H1 (cell line): ENCODE measurements around the gene CLDN16. TPM values are rescaled to one million over a fixed set of nuclear protein-coding genes. Genes with fewer than 3 reads are reported as not detected.
A peak's percentile ranks its signal among the peaks of the same experiment; 100 is the strongest.

Source experiments
- ASH2L ChIP-seq: fragments of 200-600, 300-600 bp; sonication (generic); IDR thresholded peaks from one replicate; pipeline ENCODE4 v1.7.1; 2017; ENCODE audit warnings: low read length
- BRCA1 ChIP-seq: IDR thresholded peaks from 2 replicates; pipeline ENCODE4 v1.6.1; 2012; ENCODE audit warnings: low read depth, low read length, improper control_type of control experiment
- EGR1 ChIP-seq: IDR thresholded peaks from 2 replicates; pipeline ENCODE4 v1.6.1; 2011; ENCODE audit warnings: low read depth, low read length, borderline replicate concordance
- EP300 ChIP-seq, 2 experiments: IDR thresholded peaks; 1 replicate in 1 of 2; 2 replicates in 1 of 2; pipeline ENCODE4 v1.6.1; 2011 to 2012; ENCODE audit warnings: low read depth in 2 of 2, low read length in 2 of 2, mild to moderate bottlenecking in 2 of 2, borderline replicate concordance in 1 of 2, inconsistent platforms in 1 of 2, moderate library complexity in 1 of 2
- RFX5 ChIP-seq: IDR thresholded peaks from 2 replicates; pipeline ENCODE4 v1.6.1; 2011; ENCODE audit warnings: low read depth, low read length, improper control_type of control experiment, borderline replicate concordance
- SIN3A ChIP-seq, 2 experiments: IDR thresholded peaks in 1 of 2; conservative IDR thresholded peaks in 1 of 2; 2 replicates each; pipeline ENCODE4 v1.6.1; 2011 to 2012; ENCODE audit warnings: low read length in 2 of 2, improper control_type of control experiment in 1 of 2, low read depth in 1 of 2, mild to moderate bottlenecking in 1 of 2
- SP1 ChIP-seq: IDR thresholded peaks from 2 replicates; pipeline ENCODE4 v1.6.1; 2011; ENCODE audit warnings: low read depth, low read length
- SUZ12 ChIP-seq: fragments of 200-600 bp; sonication (generic); IDR thresholded peaks from 2 replicates; pipeline ENCODE4 v1.6.1; 2012; ENCODE audit warnings: mild to moderate bottlenecking, inconsistent platforms, low read length, moderate library complexity, mixed read lengths
- TAF1 ChIP-seq: IDR thresholded peaks from 2 replicates; pipeline ENCODE4 v1.6.1; 2011; ENCODE audit warnings: mild to moderate bottlenecking, low read depth, low read length
- TAF7 ChIP-seq: optimal IDR thresholded peaks from 2 replicates; pipeline ENCODE3; 2011; ENCODE audit warnings: low read depth, mild to moderate bottlenecking, inconsistent platforms, low read length, moderate library complexity, borderline replicate concordance
- TEAD4 ChIP-seq: IDR thresholded peaks from 2 replicates; pipeline ENCODE4 v1.6.1; 2012; ENCODE audit warnings: low read depth, low read length, inconsistent platforms, mixed read lengths
- YY1 ChIP-seq: IDR thresholded peaks from 2 replicates; pipeline ENCODE4 v1.6.1; 2011; ENCODE audit warnings: low read depth, mild to moderate bottlenecking, low read length
- polyA plus RNA-seq, 7 experiments: library from polyadenylated mRNA; depleted of rRNA in 3 of 7; stranded (reverse) in 5 of 7; unstranded in 2 of 7; fragments of >200 nt in 5 of 7; fragments of 200-250 nt in 2 of 7; gene quantifications; 1 replicate in 5 of 7; 2 replicates in 1 of 7; 4 replicates in 1 of 7; pipeline versions ENCODE4 v1.2.1 to v1.2.3, GENCODE V29; 2011 to 2013; ENCODE audit warnings: missing spikeins in 2 of 7, mixed read lengths in 2 of 7
- total RNA-seq: library from RNA; stranded (reverse); fragmentation: NEBNext Ultra II Directional; extraction: Animal tissue kit (Norgen Biotek cat#: 25700); gene quantifications from 2 replicates; pipeline ENCODE4 v1.2.1, GENCODE V29; 2021

CLDN16 gene
- total and polyA plus RNA-seq, 2 of the 8 experiments (the other 6 are each of a cell fraction or from before 2014, with no cell fraction given): not detected

- TF ChIP-seq EP300 (IDR thresholded peaks at IDR 0.05; ENCODE audit: borderline replicate concordance in 1 of 2, low read depth in 2 of 2, low read length in 2 of 2): peak in 1 of 2 experiments; percentile 23; a peak in 1 of 3 replicates
- no peak for TF ChIP-seq RFX5
- TF ChIP-seq SP1: no peak
- TF ChIP-seq EGR1: peak; percentile 88
- no peak for TF ChIP-seq TAF1
- TF ChIP-seq YY1: 0 out of 2 replicates have a peak, but pooled peaks have one; percentile 43
- TF ChIP-seq BRCA1: no peak
- no peak for TF ChIP-seq ASH2L
- TF ChIP-seq TAF7: peak; percentile 29
- TF ChIP-seq SUZ12: no peak
- TF ChIP-seq TEAD4: peak; percentile 73
- no peak for TF ChIP-seq SIN3A (conservative IDR thresholded peaks at IDR 0.05 in 1 of 2, IDR thresholded peaks at IDR 0.05 in 1 of 2; ENCODE audit: low read depth in 1 of 2, low read length in 2 of 2)
These were observed 36.8 kb downstream of the CLDN16 start (continued) for GRCh38 chr3:190424478-190425439.
